Type B pancreatic cell (in vitro differentiated cells): ENCODE data around the gene KAT2A. TPM values are rescaled to one million over a fixed set of nuclear protein-coding genes. Genes with fewer than 3 reads are reported as not detected.

Source experiments
- DNase-seq: peaks from one replicate; pipeline ENCODE4 v3.0.0; 2021; ENCODE audit warnings: mixed read lengths; ENCODE audit not compliant: unreplicated experiment; ENCODE audit errors: extremely low spot score
- H3K27ac Mint-ChIP-seq: 2 replicates; pipeline ENCODE4 v1.8.0; 2021; ENCODE audit warnings: mild to moderate bottlenecking, mixed read lengths
- H3K27me3 Mint-ChIP-seq: 2 replicates; pipeline ENCODE4 v1.8.0; 2021; ENCODE audit warnings: mixed read lengths
- H3K36me3 Mint-ChIP-seq: 2 replicates; pipeline ENCODE4 v1.8.0; 2021; ENCODE audit warnings: mixed read lengths
- H3K4me1 Mint-ChIP-seq: one replicate; pipeline ENCODE4 v1.8.0; 2021; ENCODE audit warnings: mixed read lengths; ENCODE audit not compliant: unreplicated experiment
- H3K4me3 Mint-ChIP-seq: 2 replicates; pipeline ENCODE4 v1.8.0; 2021; ENCODE audit warnings: mild to moderate bottlenecking, mixed read lengths
- H3K9me3 Mint-ChIP-seq: 2 replicates; pipeline ENCODE4 v1.8.0; 2021; ENCODE audit warnings: mixed read lengths
- CTCF ChIP-seq: fragments of 200-600 bp; sonication (generic); conservative IDR thresholded peaks from 2 replicates; pipeline ENCODE4 v1.5.0; 2021; ENCODE audit warnings: antibody characterized with exemption, mild to moderate bottlenecking
- total RNA-seq: library from RNA; stranded (reverse); gene quantifications from 2 replicates; pipeline ENCODE4 v1.2.1, GENCODE V29; 2021; ENCODE audit warnings: low replicate concordance

Gene KAT2A
- total RNA-seq, 1 donor from 2014 or later = 63.5 TPM

GRCh38 chr17:42071810-42072209 lies 49.4 kb downstream of the KAT2A start:
- H3K36me3 Mint-ChIP-seq = no peaks in the 10 kb centered on the region
- no peak overlapping the region for H3K27ac Mint-ChIP-seq
- H3K27me3 Mint-ChIP-seq = peaks cover 50% of the 10 kb centered on the region
- no peaks in the 10 kb centered on the region for H3K9me3 Mint-ChIP-seq
- peaks cover 6% of the 10 kb centered on the region for H3K4me1 Mint-ChIP-seq
- DNase-seq = no peak
- TF ChIP-seq CTCF = no peak
- no peak overlapping the region for H3K4me3 Mint-ChIP-seq

- Mint-ChIP-seq H3K9me3 (no peaks in the 10 kb centered on the region), H3K4me3 (no peak overlapping the region), H3K36me3 (no peaks in the 10 kb centered on the region), H3K27me3 (peaks cover 35% of the 10 kb centered on the region), H3K4me1 (peaks cover 6% of the 10 kb centered on the region), H3K27ac (no peak overlapping the region)
- no peak for TF ChIP-seq CTCF
- DNase-seq = no peak
Measured at GRCh38 chr17:42068979-42069378, 52.2 kb downstream of the KAT2A start.

- Mint-ChIP-seq H3K27me3 (peaks cover 22% of the 10 kb centered on the region), H3K36me3 (no peaks in the 10 kb centered on the region), H3K4me3 (no peak overlapping the region), H3K27ac (no peak overlapping the region), H3K4me1 (peaks cover 6% of the 10 kb centered on the region), H3K9me3 (no peaks in the 10 kb centered on the region)
- no peak for DNase-seq
- TF ChIP-seq CTCF = peak; percentile 89
Measured at GRCh38 chr17:42067371-42068091, 53.6 kb downstream of the KAT2A start.

- no peak for DNase-seq
- Mint-ChIP-seq H3K4me3 (no peak overlapping the region), H3K4me1 (peaks cover 6% of the 10 kb centered on the region), H3K9me3 (no peaks in the 10 kb centered on the region), H3K27me3 (peaks cover 4% of the 10 kb centered on the region), H3K36me3 (no peaks in the 10 kb centered on the region), H3K27ac (no peak overlapping the region)
- no peak for TF ChIP-seq CTCF
Measured at GRCh38 chr17:42065201-42065600, 56.0 kb downstream of the KAT2A start.

Other genes starting within 250 kb of the KAT2A start
- gene ACLY, start 202.4 kb downstream of the KAT2A start, total RNA-seq = 160 and 161 TPM in 2 replicates
- 1.9 and 4.5 TPM in 2 replicates for gene ODAD4, start 190.8 kb downstream of the KAT2A start, total RNA-seq
- 60.0 and 84.3 TPM in 2 replicates for gene CNP, start 154.6 kb downstream of the KAT2A start, total RNA-seq
- 77.3 and 88.7 TPM in 2 replicates for gene DNAJC7, start 103.9 kb downstream of the KAT2A start, total RNA-seq
- gene NKIRAS2, start 101.3 kb downstream of the KAT2A start, total RNA-seq = 44.7 and 45.0 TPM in 2 replicates
- 2.1 and 3.0 TPM in 2 replicates for gene C17orf113, start 70.8 kb downstream of the KAT2A start, total RNA-seq
- 1.7 and 3.3 TPM in 2 replicates for gene ZNF385C, start 22.9 kb downstream of the KAT2A start, total RNA-seq
- 0.72 and 1.3 TPM in 2 replicates for gene DHX58, start 8.7 kb downstream of the KAT2A start, total RNA-seq
- gene HSPB9, start 1.4 kb upstream of the KAT2A start, total RNA-seq = 0.36 TPM in 1 of 2 replicates, not detected in the other
- gene RAB5C, start 33.6 kb upstream of the KAT2A start, total RNA-seq = 85.6 and 107 TPM in 2 replicates
- gene KCNH4, start 59.8 kb upstream of the KAT2A start, total RNA-seq = not detected in 2 replicates
- gene HCRT, start 64.1 kb upstream of the KAT2A start, total RNA-seq = not detected in 2 replicates
- gene GHDC, start 73.1 kb upstream of the KAT2A start, total RNA-seq = 4.4 and 6.4 TPM in 2 replicates
- 22.0 and 42.3 TPM in 2 replicates for gene STAT5B, start 155.0 kb upstream of the KAT2A start, total RNA-seq
- gene STAT5A, start 167.1 kb upstream of the KAT2A start, total RNA-seq = 1.6 and 2.0 TPM in 2 replicates